GM12872 (cell line): ENCODE results near the gene CSE1L.

Source experiments
- CTCF ChIP-seq: IDR thresholded peaks from 3 replicates; pipeline ENCODE4 v1.5.1; 2011; ENCODE audit warnings: low read depth, mild to moderate bottlenecking, low read length, moderate library complexity; ENCODE audit not compliant: insufficient read depth

CSE1L gene

GRCh38 chr20:49045440-49046086 is 549 bp upstream of the CSE1L start:
- no peak for TF ChIP-seq CTCF

GRCh38 chr20:49052334-49052733 is 6.2 kb downstream of the CSE1L start:
- no peak for TF ChIP-seq CTCF

- no peak for TF ChIP-seq CTCF
Measured at GRCh38 chr20:49054056-49054643, 8.0 kb downstream of the CSE1L start.

- no peak for TF ChIP-seq CTCF
Measured at GRCh38 chr20:49063279-49063678, 17.2 kb downstream of the CSE1L start.

GRCh38 chr20:49074521-49074920 is 28.4 kb downstream of the CSE1L start:
- TF ChIP-seq CTCF = no peak

- no peak for TF ChIP-seq CTCF
Measured at GRCh38 chr20:49078310-49078709, 32.2 kb downstream of the CSE1L start.

GRCh38 chr20:49091104-49091503 is 45.0 kb downstream of the CSE1L start:
- TF ChIP-seq CTCF = no peak
